K562 (cell line): Measurements from ENCODE around the gene RAD51D.

Experiments
- ADNP ChIP-seq: fragments of 200-800 bp; sonication (Bioruptor generic); IDR thresholded peaks from 2 replicates; pipeline ENCODE4 v1.6.1; 2016; ENCODE audit warnings: missing genetic modification characterization, missing compliant biosample characterization
- BHLHE40 ChIP-seq: IDR thresholded peaks from 2 replicates; pipeline ENCODE4 v1.6.1; 2011; ENCODE audit warnings: low read length, improper control_type of control experiment
- CHD7 ChIP-seq: fragments of 200-600 bp; sonication (generic); IDR thresholded peaks from one replicate; pipeline ENCODE4 v1.6.1; 2012; ENCODE audit warnings: mild to moderate bottlenecking, low read depth, low read length, inconsistent platforms
- CTCF ChIP-seq, 3 experiments: IDR thresholded peaks in 2 of 3; conservative IDR thresholded peaks in 1 of 3; 2 replicates each; pipeline ENCODE4 v1.5.1; 2011 to 2012; ENCODE audit warnings: low read length in 3 of 3, mild to moderate bottlenecking in 3 of 3, control low read depth in 2 of 3, improper control_type of control experiment in 1 of 3, inconsistent platforms in 1 of 3, low read depth in 1 of 3, mixed read lengths in 1 of 3, moderate library complexity in 1 of 3; ENCODE audit not compliant: insufficient read depth in 2 of 3
- KDM5B ChIP-seq: fragments of 200-600 bp; sonication (generic); IDR thresholded peaks from 2 replicates; pipeline ENCODE4 v1.6.1; 2012; ENCODE audit warnings: low read depth, mild to moderate bottlenecking, moderate library complexity, low read length, control low read depth, inconsistent platforms; ENCODE audit not compliant: insufficient replicate concordance
- NFYB ChIP-seq: IDR thresholded peaks from 2 replicates; pipeline ENCODE4 v1.6.1; 2011; ENCODE audit warnings: mild to moderate bottlenecking, moderate library complexity; ENCODE audit not compliant: insufficient read length; ENCODE audit errors: extremely low read depth
- POLR2A ChIP-seq: fragments of 450-650 bp; conservative IDR thresholded peaks from 2 replicates; pipeline ENCODE4 v1.6.1; 2016
- POLR2AphosphoS5 ChIP-seq: IDR thresholded peaks from 2 replicates; pipeline ENCODE4 v1.6.1; 2011; ENCODE audit warnings: mild to moderate bottlenecking, low read depth, low read length, moderate library complexity; ENCODE audit not compliant: control insufficient read depth, insufficient read depth
- RBBP5 ChIP-seq: fragments of 200-600 bp; sonication (generic); IDR thresholded peaks from 2 replicates; pipeline ENCODE4 v1.6.1; 2012; ENCODE audit warnings: borderline replicate concordance, mild to moderate bottlenecking, low read length, control low read depth, inconsistent platforms; ENCODE audit not compliant: insufficient read depth, poor library complexity, severe bottlenecking
- RFX5 ChIP-seq: IDR thresholded peaks from 2 replicates; pipeline ENCODE4 v1.6.1; 2011; ENCODE audit warnings: low read depth, mild to moderate bottlenecking, improper control_type of control experiment, low read length
- SAP30 ChIP-seq: fragments of 200-600 bp; sonication (generic); IDR thresholded peaks from 2 replicates; pipeline ENCODE4 v1.6.1; 2012; ENCODE audit warnings: borderline replicate concordance, low read depth, mild to moderate bottlenecking, moderate library complexity, low read length, control low read depth, inconsistent platforms; ENCODE audit not compliant: insufficient read depth, poor library complexity, severe bottlenecking

GRCh38 chr17:35119370-35120165 is at the start of gene RAD51D:
- TF ChIP-seq SAP30 (peak; percentile 29), NFYB (no peak), POLR2A (peak; percentile 71), KDM5B (no peak), RBBP5 (no peak), RFX5 (no peak), CTCF (IDR thresholded peaks at IDR 0.05 in 2 of 3, conservative IDR thresholded peaks at IDR 0.05 in 1 of 3; ENCODE audit: insufficient read depth in 2 of 3, low read depth in 1 of 3, low read length in 3 of 3) (peak; percentile 86 to 97 (median 92)), BHLHE40 (0 out of 2 replicates have a peak, but pooled peaks have one; percentile 54), POLR2AphosphoS5 (peak; percentile 52; the same call in 1 of the 2 replicates), CHD7 (no peak), ADNP (tag) (no peak)
